K562 (cell line): ENCODE measurements around the gene SLC12A3. TPM values are rescaled to one million over a fixed set of nuclear protein-coding genes. Genes with fewer than 3 reads are reported as not detected.
"Not testable (repeated sequence)": the region's sequence is repeated elsewhere in the genome, so short reads cannot be mapped to it uniquely, and the experiment has no call there.

Experiments
- ATAC-seq: fragments of 200-7000 bp; cut with Tn5 transposase; 3 replicates; pipeline ENCODE4 v1.9.1; 2020; ENCODE audit warnings: moderate library complexity
- BruUV-seq: library from RNA; stranded (reverse); fragments of 400-500 nt; replicated peaks from 2 replicates; lab custom pipeline; 2021; lab: Mats Ljungman, UMichigan
- CTCF ChIA-PET: fragments of 300-600 bp; formaldehyde crosslinking; extraction: SDS; loops from one replicate; lab custom pipeline; 2021; ENCODE audit warnings: low intra/inter-chr PET ratio; lab: Yijun Ruan, JAX
- POLR2A ChIA-PET: fragments of 300-600, 350-650 bp; sonication (Branson Sonifier 250); formaldehyde crosslinking; extraction: SDS; loops from one replicate; lab custom pipeline; 2021; ENCODE audit warnings: antibody characterized with exemption, inconsistent platforms; lab: Yijun Ruan, JAX
- DNase-seq, 4 experiments: peaks; one replicate each; pipeline versions ENCODE4 v3.0.0 to v3.0.0-alpha.2; 2011 to 2018; ENCODE audit warnings: low spot score in 3 of 4, mixed read lengths in 3 of 4; ENCODE audit errors: extremely low read depth in 1 of 4
- FAIRE-seq: peaks from 2 replicates; lab custom pipeline; 2011; peaks lifted over from hg19 to GRCh38; lab: Jason Lieb, UNC
- H2AFZ ChIP-seq: 2 replicates; pipeline ENCODE4 v1.6.0; 2011; ENCODE audit warnings: low read depth, low read length, control low read depth, inconsistent platforms
- H3K27ac ChIP-seq: fragments of 200-600 bp; 3 replicates; pipeline ENCODE4 v1.8.0; 2011; ENCODE audit warnings: low read depth, mild to moderate bottlenecking, control low read depth, inconsistent platforms, low read length, moderate library complexity, mixed read lengths; ENCODE audit errors: extremely low read depth
- H3K27me3 ChIP-seq, 2 experiments: fragments of 300-600 bp in 1 of 2; 2 replicates in 1 of 2; 3 replicates in 1 of 2; pipeline versions ENCODE4 v1.6.0 to v1.8.0; 2011; ENCODE audit warnings: inconsistent platforms in 2 of 2, low read length in 2 of 2, mild to moderate bottlenecking in 1 of 2, mixed read lengths in 1 of 2, moderate library complexity in 1 of 2; ENCODE audit not compliant: control insufficient read depth in 2 of 2, insufficient read depth in 2 of 2
- H3K36me3 ChIP-seq: fragments of 300-600 bp; 3 replicates; pipeline ENCODE4 v1.8.0; 2011; ENCODE audit warnings: mild to moderate bottlenecking, low read length, inconsistent platforms; ENCODE audit not compliant: control insufficient read depth, insufficient read depth
- H3K4me1 ChIP-seq, 2 experiments: fragments of 200-600 bp in 1 of 2; replicated peaks in 1 of 2; 2 replicates in 1 of 2; 3 replicates in 1 of 2; pipeline versions ENCODE4 v1.5.1 to v1.8.0; 2011; ENCODE audit warnings: inconsistent platforms in 2 of 2, low read length in 2 of 2, mild to moderate bottlenecking in 1 of 2, mixed read lengths in 1 of 2, moderate library complexity in 1 of 2; ENCODE audit not compliant: control insufficient read depth in 2 of 2, insufficient read depth in 2 of 2
- H3K4me2 ChIP-seq: 2 replicates; pipeline ENCODE4 v1.6.1; 2011; ENCODE audit warnings: low read length, control low read depth, inconsistent platforms, mixed read lengths; ENCODE audit not compliant: insufficient read depth
- H3K4me3 ChIP-seq: fragments of 200-600 bp; sonication (generic), shearing (Covaris generic); 2 replicates; pipeline ENCODE4 v1.5.1; 2016; ENCODE audit warnings: control low read depth, inconsistent platforms
- H3K79me2 ChIP-seq: fragments of 200-600 bp; 3 replicates; pipeline ENCODE4 v1.8.0; 2011; ENCODE audit warnings: low read length, inconsistent platforms; ENCODE audit not compliant: control insufficient read depth, insufficient read depth
- H3K9ac ChIP-seq, 2 experiments: 2 replicates each; pipeline versions ENCODE4 v1.6.0 to v1.6.1; 2011; ENCODE audit warnings: low read depth in 2 of 2, low read length in 2 of 2, control low read depth in 1 of 2, inconsistent platforms in 1 of 2, mild to moderate bottlenecking in 1 of 2, mixed read lengths in 1 of 2; ENCODE audit not compliant: insufficient read depth in 1 of 2
- H3K9me1 ChIP-seq: one replicate; pipeline ENCODE4 v1.6.0; 2011; ENCODE audit warnings: inconsistent platforms, mild to moderate bottlenecking, low read length, moderate library complexity; ENCODE audit not compliant: control insufficient read depth, insufficient read depth
- H3K9me3 ChIP-seq: replicated peaks from 2 replicates; pipeline ENCODE4 v1.5.1; 2011; ENCODE audit warnings: low read depth, low read length, inconsistent platforms; ENCODE audit not compliant: control insufficient read depth, insufficient read depth
- H4K20me1 ChIP-seq: replicated peaks from 2 replicates; pipeline ENCODE4 v1.6.1; 2011; ENCODE audit warnings: low read length, inconsistent platforms, mixed read lengths; ENCODE audit not compliant: control insufficient read depth, insufficient read depth
- ARHGAP35 ChIP-seq: fragments of 450-650 bp; IDR thresholded peaks from 2 replicates; pipeline ENCODE4 v1.6.1; 2018; ENCODE audit not compliant: partially characterized antibody
- NR2C1 ChIP-seq, 2 experiments: fragments of 450-650 bp; IDR thresholded peaks; 2 replicates each; pipeline ENCODE4 v1.6.1; 2017; ENCODE audit warnings: mild to moderate bottlenecking in 2 of 2, antibody characterized with exemption in 1 of 2, inconsistent platforms in 1 of 2, missing compliant biosample characterization in 1 of 2, missing genetic modification characterization in 1 of 2
- POLR2G ChIP-seq: fragments of 200-400 bp; formaldehyde crosslinking; IDR thresholded peaks from 2 replicates; pipeline ENCODE4 v1.6.1; 2017; ENCODE audit warnings: low read depth, mild to moderate bottlenecking, antibody characterized with exemption, low read length, moderate library complexity
- RBFOX2 ChIP-seq: fragments of 200-400 bp; formaldehyde crosslinking; IDR thresholded peaks from 2 replicates; pipeline ENCODE4 v1.6.1; 2017; ENCODE audit warnings: low read depth, mild to moderate bottlenecking, low read length, moderate library complexity
- SRSF3 ChIP-seq: fragments of 200-400 bp; formaldehyde crosslinking; IDR thresholded peaks from 2 replicates; pipeline ENCODE4 v1.6.1; 2016; ENCODE audit warnings: mild to moderate bottlenecking, low read length, moderate library complexity; ENCODE audit not compliant: insufficient read depth
- ZFPM2 ChIP-seq: fragments of 250-450 bp; sonication (Bioruptor Pico); IDR thresholded peaks from 2 replicates; pipeline ENCODE4 v1.5.1; 2022; ENCODE audit warnings: mild to moderate bottlenecking
- ZNF589 ChIP-seq: fragments of 200-800 bp; sonication (Bioruptor generic); IDR thresholded peaks from 2 replicates; pipeline ENCODE4 v1.6.1; 2016; ENCODE audit warnings: low read depth, missing genetic modification characterization, missing compliant biosample characterization
- WGBS: fragments of 100-300 bp; shearing (Covaris generic); methylation state at CpG from one replicate; pipeline ENCODE4 v1.1.6; 2016; ENCODE audit warnings: low coverage, mixed read lengths; ENCODE audit not compliant: insufficient coverage; ENCODE audit errors: missing lambda C conversion rate; 5-methylcytosine and 5-hydroxymethylcytosine counted together
- in situ Hi-C: fragments of 300-500 bp; cut with MboI; formaldehyde crosslinking; loops from 4 replicates; pipeline ENCODE4 v1.15.0; 2018; ENCODE audit warnings: inconsistent platforms, mixed read lengths
- intact Hi-C: fragments of 100-400 bp; cut with micrococcal nuclease; formaldehyde crosslinking; loops from 2 replicates; pipeline ENCODE4 v1.14.2; 2022
- polyA plus RNA-seq, 8 experiments: library from polyadenylated mRNA; depleted of rRNA in 4 of 8; stranded (reverse) in 5 of 8; unstranded in 3 of 8; fragments of >200 nt; fragmentation: Nextera tagmentation in 2 of 8; fragmentation: Illumina TruSeq in 1 of 8; extraction: Ambion mirVana in 2 of 8; extraction: Trizol in 1 of 8; gene quantifications; 2 replicates each; pipeline versions ENCODE4 v1.2.1 to v1.2.3, GENCODE V29; 2011 to 2014; ENCODE audit warnings: inconsistent platforms in 1 of 8, missing spikeins in 1 of 8
- total RNA-seq, 7 experiments: library from RNA; depleted of rRNA in 6 of 7; stranded (reverse); fragments of >200 nt in 6 of 7; fragmentation: Illumina TruSeq in 2 of 7; extraction: Trizol in 2 of 7; gene quantifications; 2 replicates each; pipeline versions ENCODE4 v1.2.1 to v1.2.3, GENCODE V29; 2011 to 2021; ENCODE audit warnings: low replicate concordance in 1 of 7
- TF ChIP-seq, protein P1 (sequence below), 2 experiments: fragments of 450-650 bp in 1 of 2; sonication (generic) in 1 of 2; formaldehyde crosslinking in 1 of 2; IDR thresholded peaks in 1 of 2; conservative IDR thresholded peaks in 1 of 2; 2 replicates each; pipeline versions ENCODE4 v1.6.1 to v1.8.1; 2016 to 2023; ENCODE audit warnings: mild to moderate bottlenecking in 2 of 2, moderate library complexity in 2 of 2, inconsistent platforms in 1 of 2, missing genetic modification reagents in 1 of 2
- TF ChIP-seq, protein P2 (sequence below): sonication (generic); formaldehyde crosslinking; IDR thresholded peaks from 2 replicates; pipeline ENCODE4 v1.8.0; 2022; ENCODE audit warnings: mild to moderate bottlenecking, low read depth, missing genetic modification reagents

The SLC12A3 gene
- total and polyA plus RNA-seq, 9 of the 15 experiments (the other 6 are each of a cell fraction or from before 2014, with no cell fraction given) = not detected

DNA sequence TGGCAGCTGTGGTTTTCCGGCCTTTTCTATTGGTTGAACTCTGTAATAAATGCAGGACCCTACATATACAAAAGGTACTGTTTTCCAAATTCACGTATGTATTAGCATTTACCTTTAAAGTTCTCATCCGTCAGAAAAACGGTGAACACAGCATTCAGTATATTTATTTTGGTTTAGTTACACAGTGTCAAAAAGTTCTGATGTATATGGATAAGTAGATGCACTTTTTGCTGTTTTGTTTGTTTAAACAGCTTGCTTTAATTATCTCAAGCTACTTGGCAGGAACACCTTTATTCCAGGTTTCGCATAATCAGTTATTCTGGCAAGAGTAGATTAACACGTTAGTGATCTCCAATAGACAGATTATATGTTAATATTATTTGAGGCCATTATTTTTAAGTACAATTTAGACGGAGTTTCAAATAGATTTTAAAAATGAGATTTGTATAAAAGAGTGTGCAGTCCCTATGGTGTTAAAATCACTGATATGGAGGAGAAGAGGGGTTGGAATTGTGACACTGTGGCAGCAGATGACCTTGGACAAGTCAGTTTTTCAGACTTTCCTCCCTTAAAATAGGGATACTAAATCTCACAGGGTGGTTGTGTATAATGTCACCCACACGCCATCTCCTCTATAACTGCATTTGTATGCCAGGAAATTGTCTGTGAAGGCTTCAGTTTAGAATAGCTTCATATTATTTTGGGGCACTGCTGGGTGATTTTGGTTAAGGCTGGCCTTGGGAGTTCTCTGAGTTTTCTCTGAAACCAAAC, 69.0 kb downstream of the SLC12A3 start:
- WGBS = 23% methylated on average over 8 of the region's 8 CpGs
- peak overlapping the region; percentile 95 for H3K4me3 ChIP-seq
- peaks cover 18% of the 10 kb centered on the region; the same call in 1 of the 2 replicates for H4K20me1 ChIP-seq
- peaks cover 43% of the 10 kb centered on the region for H3K79me2 ChIP-seq
- H3K4me1 ChIP-seq = peaks cover 17 to 22% of the 10 kb centered on the region in 2 experiments; a peak in 4 of 5 replicates
- H2AFZ ChIP-seq = no peak overlapping the region
- FAIRE-seq = no peak
- no peak for ATAC-seq
- no peaks in the 10 kb centered on the region for H3K27me3 ChIP-seq
- TF ChIP-seq, protein P1, sequence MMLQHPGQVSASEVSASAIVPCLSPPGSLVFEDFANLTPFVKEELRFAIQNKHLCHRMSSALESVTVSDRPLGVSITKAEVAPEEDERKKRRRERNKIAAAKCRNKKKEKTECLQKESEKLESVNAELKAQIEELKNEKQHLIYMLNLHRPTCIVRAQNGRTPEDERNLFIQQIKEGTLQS (IDR thresholded peaks at IDR 0.05) = no peak
- TF ChIP-seq, protein P1 (CRISPR knock-in tag; conservative IDR thresholded peaks at IDR 0.05) = no peak
- no peak for TF ChIP-seq ZNF589 (CRISPR knock-in tag)
- no peak for TF ChIP-seq NR2C1 (IDR thresholded peaks at IDR 0.05)
- TF ChIP-seq NR2C1 (tag; IDR thresholded peaks at IDR 0.05) = no peak
- TF ChIP-seq POLR2G = peak; percentile 47; the same call in 1 of the 2 replicates
- no peak for TF ChIP-seq SRSF3
- peak; percentile 40 for TF ChIP-seq RBFOX2
- TF ChIP-seq, protein P2, sequence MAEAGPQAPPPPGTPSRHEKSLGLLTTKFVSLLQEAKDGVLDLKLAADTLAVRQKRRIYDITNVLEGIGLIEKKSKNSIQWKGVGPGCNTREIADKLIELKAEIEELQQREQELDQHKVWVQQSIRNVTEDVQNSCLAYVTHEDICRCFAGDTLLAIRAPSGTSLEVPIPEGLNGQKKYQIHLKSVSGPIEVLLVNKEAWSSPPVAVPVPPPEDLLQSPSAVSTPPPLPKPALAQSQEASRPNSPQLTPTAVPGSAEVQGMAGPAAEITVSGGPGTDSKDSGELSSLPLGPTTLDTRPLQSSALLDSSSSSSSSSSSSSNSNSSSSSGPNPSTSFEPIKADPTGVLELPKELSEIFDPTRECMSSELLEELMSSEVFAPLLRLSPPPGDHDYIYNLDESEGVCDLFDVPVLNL (CRISPR knock-in tag) = no peak
- no peak for TF ChIP-seq ZFPM2 (CRISPR knock-in tag)
- TF ChIP-seq ARHGAP35 = no peak
- peak overlapping the region; percentile 98 for H3K4me2 ChIP-seq
- DNase-seq = no peak
- intact Hi-C loops = loop anchor here (5.0 kb wide), 1 partner anchor 62 kb away; no protein-coding TSS in a partner anchor
- H3K9ac ChIP-seq = peak overlapping the region in 1 of 2 experiments; percentile 91; a peak in 2 of 4 replicates
- H3K27ac ChIP-seq = peak overlapping the region; percentile 24; the same call in 2 of the 3 replicates
- peaks cover 52% of the 10 kb centered on the region for H3K36me3 ChIP-seq
- H3K9me1 ChIP-seq = no peaks in the 10 kb centered on the region
- BruUV-seq = TSS peak; percentile 27
- no peaks in the 10 kb centered on the region for H3K9me3 ChIP-seq
- POLR2A ChIA-PET = interaction anchor here (0.6 to 6.1 kb wide), 14 partner anchors 10 to 374 kb away, joined by 3 to 102 read pairs (median 4); partner anchors contain the start of genes PSME3IP1 and RSPRY1
- CTCF ChIA-PET = no interaction called here
- in situ Hi-C loops = no loop called here

DNA sequence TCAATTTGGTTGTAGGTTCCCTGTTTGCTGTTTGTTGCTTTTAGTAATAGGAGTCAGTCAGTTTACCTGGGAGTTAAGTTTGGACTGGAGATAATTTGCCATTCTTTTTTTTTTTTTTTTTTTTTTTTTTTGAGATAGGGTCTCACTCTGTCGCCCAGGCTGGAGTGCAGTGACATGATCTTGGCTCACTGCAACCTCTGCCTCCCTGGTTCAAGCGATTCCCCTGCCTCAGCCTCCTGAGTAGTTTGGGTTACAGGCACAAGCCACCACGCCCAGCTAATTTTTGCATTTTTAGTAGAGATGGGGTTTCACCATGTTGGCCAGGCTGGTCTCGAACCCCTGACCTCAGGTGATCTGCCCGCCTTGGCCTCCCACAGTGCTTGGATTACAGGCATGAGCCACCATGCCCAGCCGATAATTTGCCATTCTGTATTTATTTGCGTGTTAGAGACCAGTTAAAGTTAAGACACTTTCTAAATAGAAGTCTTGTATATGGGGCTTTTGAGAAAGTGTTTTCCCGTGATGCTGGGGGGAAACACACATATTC, 69.7 kb downstream of the SLC12A3 start:
- Histone ChIP-seq H3K4me2 (peak overlapping the region; percentile 98), H3K9ac (peak overlapping the region in 1 of 2 experiments; percentile 91; a peak in 2 of 4 replicates), H3K4me3 (peak overlapping the region; percentile 95; the same call in 1 of the 2 replicates), H3K79me2 (peaks cover 43% of the 10 kb centered on the region), H3K4me1 (peaks cover 17 to 22% of the 10 kb centered on the region in 2 experiments; a peak in 4 of 5 replicates), H4K20me1 (peaks cover 18% of the 10 kb centered on the region; the same call in 1 of the 2 replicates), H3K36me3 (peaks cover 58% of the 10 kb centered on the region)
- ATAC-seq, BruUV-seq, H3K27me3 ChIP-seq, H3K27ac ChIP-seq, FAIRE-seq, CTCF ChIA-PET, in situ Hi-C loops, H3K9me1 ChIP-seq, H3K9me3 ChIP-seq, DNase-seq, H2AFZ ChIP-seq: not testable (repeated sequence)
- POLR2A ChIA-PET = interaction anchor here (0.6 to 6.1 kb wide), 8 partner anchors 10 to 374 kb away, joined by 3 to 102 read pairs (median 3); partner anchors contain the start of genes PSME3IP1 and RSPRY1
- 76% methylated on average over 8 of the region's 8 CpGs for WGBS
- intact Hi-C loops = loop anchor here (5.0 kb wide), 1 partner anchor 62 kb away; no protein-coding TSS in a partner anchor
